Measurements from ENCODE around the gene COL6A2.

GRCh38 chr21:46100426-46100825 lies 2.5 kb downstream of the COL6A2 start:
- TF ChIP-seq CTCF (IDR thresholded peaks at IDR 0.05), result no peak
- no peak for TF ChIP-seq POLR2A (IDR thresholded peaks at IDR 0.05)
- TF ChIP-seq POLR2AphosphoS5 (IDR thresholded peaks at IDR 0.05), result no peak

All from prostate gland (tissue), 2 donors.